ENCODE data around the gene MACROD2. TPM values are rescaled to one million over a fixed set of nuclear protein-coding genes. Genes with fewer than 3 reads are reported as not detected.

The MACROD2 gene
- total and polyA plus RNA-seq, 2 experiments from 2014 or later = 2.8 to 4.3 TPM

- TF ChIP-seq ETS1 (IDR thresholded peaks at IDR 0.05) (no peak), ZNF114 (CRISPR knock-in tag; IDR thresholded peaks at IDR 0.05) (no peak), STAT1 (IDR thresholded peaks at IDR 0.05; ENCODE audit: unreplicated experiment) (no peak)
- peaks cover 11% of the 10 kb centered on the region; the same call in 2 of the 3 replicates for H3K36me3 Mint-ChIP-seq (ENCODE audit: low read depth)
Observed at GRCh38 chr20:14643146-14643545, 647.8 kb downstream of the MACROD2 start.

GRCh38 chr20:14643556-14643955 is 648.2 kb downstream of the MACROD2 start:
- DNase-seq (ENCODE audit: low spot score) = no peak
- H4K20me1 ChIP-seq (replicated peaks; ENCODE audit: insufficient read depth) = no peaks in the 10 kb centered on the region
- H3K36me3 Mint-ChIP-seq (ENCODE audit: low read depth) = peaks cover 11% of the 10 kb centered on the region; the same call in 2 of the 3 replicates
- no peaks in the 10 kb centered on the region for H3K4me1 ChIP-seq (ENCODE audit: insufficient read depth)
- H3K9me2 ChIP-seq (ENCODE audit: insufficient read depth) = no peaks in the 10 kb centered on the region
- no peak for ATAC-seq
- no peak overlapping the region for H2AFZ ChIP-seq
- H3F3A ChIP-seq (replicated peaks; ENCODE audit: low read depth) = no peaks in the 10 kb centered on the region
- H3K4me1 Mint-ChIP-seq = peaks cover 2% of the 10 kb centered on the region; the same call in 1 of the 3 replicates
- no peaks in the 10 kb centered on the region for H3K27me3 ChIP-seq (ENCODE audit: insufficient read depth)
- no peak overlapping the region for H3K4me2 ChIP-seq
- H3K27me3 Mint-ChIP-seq (ENCODE audit: insufficient read depth, low read depth, poor library complexity) = no peaks in the 10 kb centered on the region
- no peaks in the 10 kb centered on the region for H3K79me2 ChIP-seq (replicated peaks; ENCODE audit: insufficient read depth)
- TF ChIP-seq EZH2phosphoT487 (IDR thresholded peaks at IDR 0.05; ENCODE audit: unreplicated experiment) = no peak
- TF ChIP-seq ZNF462 (CRISPR knock-in tag; IDR thresholded peaks at IDR 0.05) = no peak
- H3K36me3 ChIP-seq (ENCODE audit: insufficient read depth) = no peaks in the 10 kb centered on the region
- no peak overlapping the region for H3K4me3 Mint-ChIP-seq
- no peak overlapping the region for H3K27ac ChIP-seq (ENCODE audit: low read depth)
- H3K9me3 Mint-ChIP-seq = peaks cover 8% of the 10 kb centered on the region; the same call in 1 of the 3 replicates
- no peak overlapping the region for H3K4me3 ChIP-seq
- H3K27ac Mint-ChIP-seq = no peak overlapping the region; the same call in 1 of the 2 replicates

More at GRCh38 chr20:14643146-14643545, 647.8 kb downstream of the MACROD2 start:
- Mint-ChIP-seq H3K9me3 (peaks cover 8% of the 10 kb centered on the region; the same call in 1 of the 3 replicates), H3K27ac (no peak overlapping the region), H3K4me3 (no peak overlapping the region), H3K27me3 (ENCODE audit: insufficient read depth, low read depth, poor library complexity) (no peaks in the 10 kb centered on the region), H3K4me1 (peaks cover 2% of the 10 kb centered on the region; the same call in 1 of the 3 replicates)
- Histone ChIP-seq H3F3A (replicated peaks; ENCODE audit: low read depth) (no peaks in the 10 kb centered on the region), H3K9me2 (ENCODE audit: insufficient read depth) (no peaks in the 10 kb centered on the region), H4K20me1 (replicated peaks; ENCODE audit: insufficient read depth) (no peaks in the 10 kb centered on the region), H3K79me2 (replicated peaks; ENCODE audit: insufficient read depth) (no peaks in the 10 kb centered on the region), H3K4me3 (no peak overlapping the region), H3K27ac (ENCODE audit: low read depth) (no peak overlapping the region), H3K4me1 (ENCODE audit: insufficient read depth) (no peaks in the 10 kb centered on the region), H3K36me3 (ENCODE audit: insufficient read depth) (no peaks in the 10 kb centered on the region), H3K27me3 (ENCODE audit: insufficient read depth) (no peaks in the 10 kb centered on the region), H3K4me2 (no peak overlapping the region), H2AFZ (no peak overlapping the region)
- no peak for ATAC-seq
- no peak for DNase-seq (ENCODE audit: low spot score)

Measured in GM23338 (cell line).